ENCODE data around the gene CTBP2. TPM values are rescaled to one million over a fixed set of nuclear protein-coding genes. Genes with fewer than 3 reads are reported as not detected.

The CTBP2 gene
- total RNA-seq, 1 donor from 2014 or later, result 57.3 TPM

DNA sequence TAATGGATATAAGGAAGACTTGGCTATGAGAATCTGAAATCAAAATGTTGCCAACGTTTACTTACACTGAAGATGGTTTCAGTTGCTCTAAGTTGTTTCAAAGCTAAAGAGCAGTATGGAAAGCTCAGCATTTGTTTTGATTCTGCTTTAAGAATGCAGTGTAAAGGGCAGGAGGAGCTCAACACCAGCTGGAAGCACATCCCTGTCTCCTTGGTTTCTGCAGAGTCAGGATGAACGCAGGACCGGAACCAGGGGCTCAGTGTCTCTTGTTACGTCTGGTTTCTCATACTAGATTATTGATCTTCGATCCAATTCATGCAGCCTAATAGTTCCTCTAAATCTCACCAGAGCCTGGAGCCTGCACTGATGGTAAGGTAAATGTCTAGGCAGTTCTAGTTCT is 194.4 kb downstream of the CTBP2 start:
- DNase-seq (ENCODE audit: low read depth), result no peak
- TF ChIP-seq, protein P1, sequence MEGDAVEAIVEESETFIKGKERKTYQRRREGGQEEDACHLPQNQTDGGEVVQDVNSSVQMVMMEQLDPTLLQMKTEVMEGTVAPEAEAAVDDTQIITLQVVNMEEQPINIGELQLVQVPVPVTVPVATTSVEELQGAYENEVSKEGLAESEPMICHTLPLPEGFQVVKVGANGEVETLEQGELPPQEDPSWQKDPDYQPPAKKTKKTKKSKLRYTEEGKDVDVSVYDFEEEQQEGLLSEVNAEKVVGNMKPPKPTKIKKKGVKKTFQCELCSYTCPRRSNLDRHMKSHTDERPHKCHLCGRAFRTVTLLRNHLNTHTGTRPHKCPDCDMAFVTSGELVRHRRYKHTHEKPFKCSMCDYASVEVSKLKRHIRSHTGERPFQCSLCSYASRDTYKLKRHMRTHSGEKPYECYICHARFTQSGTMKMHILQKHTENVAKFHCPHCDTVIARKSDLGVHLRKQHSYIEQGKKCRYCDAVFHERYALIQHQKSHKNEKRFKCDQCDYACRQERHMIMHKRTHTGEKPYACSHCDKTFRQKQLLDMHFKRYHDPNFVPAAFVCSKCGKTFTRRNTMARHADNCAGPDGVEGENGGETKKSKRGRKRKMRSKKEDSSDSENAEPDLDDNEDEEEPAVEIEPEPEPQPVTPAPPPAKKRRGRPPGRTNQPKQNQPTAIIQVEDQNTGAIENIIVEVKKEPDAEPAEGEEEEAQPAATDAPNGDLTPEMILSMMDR (conservative IDR thresholded peaks at IDR 0.05; ENCODE audit: low read depth, low read length), result no peak
- no peak overlapping the region for H3K4me3 ChIP-seq (ENCODE audit: low read depth, low read length)

DNA sequence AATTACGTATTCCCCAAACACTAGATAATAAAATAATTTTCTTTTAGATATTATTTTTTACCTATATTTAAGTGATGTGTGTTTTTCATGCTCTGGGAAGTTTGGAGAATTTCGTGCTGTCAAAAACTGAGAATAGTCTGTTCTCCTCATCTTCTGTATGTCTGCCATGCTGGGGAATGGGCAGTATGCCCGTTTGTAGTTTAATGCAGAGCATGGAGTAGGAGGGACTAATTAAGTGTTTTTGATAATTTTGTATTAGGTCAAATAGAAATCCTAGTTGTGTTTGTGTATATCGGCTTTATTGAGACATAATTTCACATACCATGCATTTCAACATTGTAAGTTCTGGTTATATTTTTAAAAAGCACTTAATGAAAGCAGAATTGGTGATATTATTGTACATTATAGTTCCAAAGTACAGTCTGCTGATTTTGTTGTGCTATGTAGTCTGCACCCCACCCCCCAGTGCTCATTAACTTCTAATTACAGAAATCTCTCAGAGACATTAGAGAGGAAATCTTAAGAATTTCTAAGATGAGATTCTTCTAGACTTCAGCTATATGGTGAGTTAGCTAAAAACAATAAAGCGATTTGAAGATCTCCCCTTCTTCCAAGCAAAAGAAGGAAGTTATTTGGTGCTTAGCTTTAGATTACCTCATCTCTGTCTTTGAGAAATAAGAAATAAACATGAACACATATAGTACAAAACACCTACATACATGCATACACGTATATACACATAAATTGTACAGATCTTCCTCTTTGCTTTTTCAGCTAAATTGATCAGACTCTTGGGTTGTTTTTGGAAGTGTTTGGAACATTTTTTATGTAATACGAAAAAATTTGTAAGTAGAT is 196.3 kb downstream of the CTBP2 start:
- DNase-seq (ENCODE audit: low read depth), result no peak
- H3K4me3 ChIP-seq (ENCODE audit: low read depth, low read length), result no peak overlapping the region
- TF ChIP-seq, protein P1 (conservative IDR thresholded peaks at IDR 0.05; ENCODE audit: low read depth, low read length), result no peak

DNA sequence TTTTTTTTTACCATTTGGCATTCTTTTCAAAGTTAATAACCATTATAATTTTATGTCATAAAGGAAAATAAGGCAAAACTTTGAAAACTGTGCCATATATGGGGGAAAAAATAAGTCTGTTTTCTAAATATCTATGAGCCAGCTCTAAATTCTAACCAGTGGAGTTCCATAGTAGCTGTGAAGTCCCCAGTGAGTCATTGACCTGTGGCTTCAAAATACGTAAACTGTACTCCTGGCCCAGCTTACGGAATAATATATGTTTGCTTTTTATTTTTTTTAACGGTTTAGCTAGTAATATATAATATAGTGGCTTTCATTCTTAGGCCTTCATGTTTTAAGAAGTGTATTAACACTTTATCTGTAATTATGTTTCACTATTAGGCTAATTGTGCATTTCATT is 197.9 kb downstream of the CTBP2 start:
- no peak for DNase-seq (ENCODE audit: low read depth)
- TF ChIP-seq, protein P1 (conservative IDR thresholded peaks at IDR 0.05; ENCODE audit: low read depth, low read length), result no peak
- no peak overlapping the region for H3K4me3 ChIP-seq (ENCODE audit: low read depth, low read length)

DNA sequence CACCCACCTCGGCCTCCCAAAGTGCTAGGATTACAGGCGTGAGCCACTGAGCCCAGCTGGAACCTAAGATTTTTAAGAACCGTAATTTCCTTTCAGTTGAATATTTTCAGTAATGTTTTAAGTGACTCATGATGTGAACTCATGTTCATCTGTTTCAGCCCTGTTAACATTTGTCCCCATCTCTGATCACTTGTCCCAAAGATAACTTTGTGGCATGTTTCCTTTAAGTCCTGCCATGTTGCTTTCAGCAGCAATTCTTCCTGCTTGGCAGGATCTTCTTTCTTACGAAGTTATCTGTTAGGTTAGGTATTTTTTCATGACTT is 199.2 kb downstream of the CTBP2 start:
- TF ChIP-seq, protein P1 (conservative IDR thresholded peaks at IDR 0.05; ENCODE audit: low read depth, low read length), result no peak
- DNase-seq (ENCODE audit: low read depth), result no peak
- H3K4me3 ChIP-seq (ENCODE audit: low read depth, low read length), result no peak overlapping the region

DNA sequence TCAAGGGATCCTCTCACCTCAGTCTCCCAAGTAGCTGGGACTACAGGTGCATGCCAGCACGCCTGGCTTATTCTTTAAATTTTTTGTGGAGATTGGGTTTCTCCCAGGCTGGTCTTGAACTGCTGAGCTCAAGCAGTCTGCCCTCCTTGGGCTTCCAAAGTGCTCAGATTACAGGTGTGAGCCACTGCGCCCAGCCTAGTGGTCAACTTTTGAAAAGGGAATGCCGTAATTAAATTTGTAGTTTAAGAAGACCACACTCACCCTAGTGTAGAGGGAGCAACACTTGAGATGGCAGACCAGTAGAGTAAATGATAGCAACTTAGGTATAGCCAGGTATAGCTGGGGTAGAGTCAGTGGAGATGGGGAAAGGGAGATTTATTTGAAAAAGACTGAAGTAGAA is 200.8 kb downstream of the CTBP2 start:
- no peak overlapping the region for H3K4me3 ChIP-seq (ENCODE audit: low read depth, low read length)
- DNase-seq (ENCODE audit: low read depth), result no peak
- TF ChIP-seq, protein P1 (conservative IDR thresholded peaks at IDR 0.05; ENCODE audit: low read depth, low read length), result no peak

DNA sequence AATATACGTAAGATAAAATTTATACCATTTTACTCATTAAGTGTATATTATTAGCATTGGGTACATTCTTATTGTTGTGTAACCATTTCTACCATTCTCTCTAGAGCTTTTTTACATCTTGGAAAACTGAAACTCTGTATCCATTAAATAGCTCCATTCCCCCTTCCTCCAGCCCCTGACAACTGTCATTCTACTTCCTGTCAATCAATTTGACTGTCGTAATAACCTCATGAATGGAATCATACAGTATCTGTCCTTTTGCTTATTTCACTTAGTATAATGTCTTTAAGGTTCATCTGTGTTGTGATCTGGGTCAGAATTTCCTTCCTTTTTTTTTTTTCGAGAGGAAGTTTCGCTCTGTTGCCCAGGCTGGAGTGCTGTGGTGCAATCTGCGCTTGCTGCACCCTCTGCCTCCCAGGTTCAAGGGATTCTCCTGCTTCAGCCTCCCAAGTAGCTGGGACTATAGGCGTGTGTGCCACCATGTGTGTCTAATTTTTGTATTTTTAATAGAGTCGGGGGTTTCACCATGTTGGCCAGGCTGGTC is 202.9 kb downstream of the CTBP2 start:
- no peak overlapping the region for H3K4me3 ChIP-seq (ENCODE audit: low read depth, low read length)
- DNase-seq (ENCODE audit: low read depth), result no peak
- TF ChIP-seq, protein P1 (conservative IDR thresholded peaks at IDR 0.05; ENCODE audit: low read depth, low read length), result no peak

DNA sequence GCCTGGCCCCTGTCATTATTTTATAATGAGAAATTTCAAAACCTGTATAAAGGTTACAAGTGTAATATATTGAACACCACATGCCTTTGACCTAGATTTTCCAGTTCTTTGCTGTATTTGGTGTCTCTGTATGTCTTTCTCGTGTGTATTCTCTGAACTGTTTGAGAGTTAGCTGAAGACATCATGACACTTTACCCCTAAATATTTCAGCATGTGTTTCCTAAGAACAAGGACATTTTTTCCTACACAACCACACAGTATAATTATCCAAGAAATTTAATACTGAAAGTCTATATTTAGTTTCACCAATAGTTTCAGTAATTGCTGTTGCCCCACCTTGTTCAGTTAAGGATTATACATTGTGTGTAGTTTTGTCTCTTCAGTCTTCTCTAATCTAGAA is 203.6 kb downstream of the CTBP2 start:
- no peak for DNase-seq (ENCODE audit: low read depth)
- H3K4me3 ChIP-seq (ENCODE audit: low read depth, low read length), result no peak overlapping the region
- TF ChIP-seq, protein P1 (conservative IDR thresholded peaks at IDR 0.05; ENCODE audit: low read depth, low read length), result no peak
